NAMALWA (cell line): ENCODE measurements around the gene RPS6KB1.
"Not testable (repeated sequence)": the region's sequence is repeated elsewhere in the genome, so short reads cannot be mapped to it uniquely, and the experiment has no call there.

Experiments used
- DNase-seq: peaks from one replicate; pipeline ENCODE4 v3.0.0-alpha.2; 2015; ENCODE audit warnings: low spot score

The RPS6KB1 gene

DNA sequence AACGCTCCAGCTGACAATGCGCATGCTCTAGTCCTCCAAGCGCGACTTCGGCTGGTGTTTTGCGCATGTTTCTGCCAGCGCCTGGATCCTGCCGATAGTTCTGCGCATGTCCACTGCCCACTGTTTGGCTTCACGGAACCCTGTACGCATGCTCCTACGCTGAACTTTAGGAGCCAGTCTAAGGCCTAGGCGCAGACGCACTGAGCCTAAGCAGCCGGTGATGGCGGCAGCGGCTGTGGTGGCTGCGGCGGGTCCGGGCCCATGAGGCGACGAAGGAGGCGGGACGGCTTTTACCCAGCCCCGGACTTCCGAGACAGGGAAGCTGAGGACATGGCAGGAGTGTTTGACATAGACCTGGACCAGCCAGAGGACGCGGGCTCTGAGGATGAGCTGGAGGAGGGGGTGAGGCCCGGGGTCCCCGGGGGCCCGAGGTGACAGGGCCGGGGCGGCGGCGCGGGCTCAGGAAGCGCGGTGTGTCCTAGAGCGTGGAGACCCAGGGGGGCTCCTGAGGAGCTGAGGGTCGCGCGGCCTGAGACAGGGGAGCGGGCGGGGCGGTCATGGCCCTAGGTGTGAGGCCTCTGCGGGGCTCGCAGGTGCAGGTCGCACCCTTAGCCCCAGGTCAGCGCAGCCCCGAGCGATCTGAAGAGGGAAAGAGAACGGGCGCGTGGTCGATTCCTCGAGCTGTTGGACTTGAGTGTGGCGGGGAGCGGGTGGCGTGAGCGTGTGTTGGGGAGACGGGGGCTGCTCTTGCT lies at the start of gene RPS6KB1, which contains the start of gene TUBD1:
TSS of gene RPS6KB1 (plus strand) at position 198 of the 752 bp plus-strand sequence. CDS start at position 262, 64 bp downstream.
TSS of gene TUBD1 (minus strand) at position 20 of the 752 bp plus-strand sequence. CDS start 1,941 bp downstream, outside the sequence.
- DNase-seq, result peak; percentile 99

GRCh38 chr17:59844884-59845594 lies 47.9 kb upstream of the RPS6KB1 start:
- no peak for DNase-seq

DNA sequence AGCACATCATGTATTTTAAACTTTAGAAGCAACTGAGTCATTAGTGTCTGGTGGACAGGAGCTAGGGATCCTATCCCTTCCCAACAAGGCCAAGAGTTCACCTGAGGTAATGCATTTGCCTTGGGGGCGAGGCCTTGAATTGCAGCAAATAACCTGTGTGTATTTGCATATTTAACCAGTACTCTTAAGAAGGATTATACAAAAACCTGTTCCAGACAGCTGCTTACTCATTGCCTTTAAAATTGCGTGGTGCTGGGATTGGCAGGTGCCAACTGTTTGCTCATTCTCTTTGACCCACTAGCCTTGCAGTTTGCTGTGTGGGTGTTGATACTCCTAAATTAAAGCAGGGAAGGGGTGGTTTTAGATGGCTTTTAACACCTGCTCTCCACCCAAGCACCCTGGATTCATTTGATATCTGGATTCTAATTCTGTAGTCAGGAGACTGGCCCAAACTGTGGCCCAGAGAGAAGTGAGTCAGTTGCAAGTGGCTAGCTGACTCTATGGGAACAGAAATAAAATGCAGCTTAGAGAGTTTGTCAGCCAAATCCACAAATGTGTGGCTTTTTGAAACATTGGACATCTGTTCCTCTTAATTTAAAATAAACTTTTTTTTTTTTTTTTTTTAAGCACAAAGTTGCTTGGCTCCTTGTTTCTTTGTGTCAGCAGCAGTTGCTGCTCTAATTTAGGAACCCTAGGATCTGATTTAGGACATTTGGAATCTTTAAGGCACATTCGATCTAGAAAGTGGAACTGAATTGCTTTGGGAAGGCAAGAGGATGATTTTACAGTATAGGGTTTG lies 47.1 kb upstream of the RPS6KB1 start:
- DNase-seq, result peak; percentile 82

DNA sequence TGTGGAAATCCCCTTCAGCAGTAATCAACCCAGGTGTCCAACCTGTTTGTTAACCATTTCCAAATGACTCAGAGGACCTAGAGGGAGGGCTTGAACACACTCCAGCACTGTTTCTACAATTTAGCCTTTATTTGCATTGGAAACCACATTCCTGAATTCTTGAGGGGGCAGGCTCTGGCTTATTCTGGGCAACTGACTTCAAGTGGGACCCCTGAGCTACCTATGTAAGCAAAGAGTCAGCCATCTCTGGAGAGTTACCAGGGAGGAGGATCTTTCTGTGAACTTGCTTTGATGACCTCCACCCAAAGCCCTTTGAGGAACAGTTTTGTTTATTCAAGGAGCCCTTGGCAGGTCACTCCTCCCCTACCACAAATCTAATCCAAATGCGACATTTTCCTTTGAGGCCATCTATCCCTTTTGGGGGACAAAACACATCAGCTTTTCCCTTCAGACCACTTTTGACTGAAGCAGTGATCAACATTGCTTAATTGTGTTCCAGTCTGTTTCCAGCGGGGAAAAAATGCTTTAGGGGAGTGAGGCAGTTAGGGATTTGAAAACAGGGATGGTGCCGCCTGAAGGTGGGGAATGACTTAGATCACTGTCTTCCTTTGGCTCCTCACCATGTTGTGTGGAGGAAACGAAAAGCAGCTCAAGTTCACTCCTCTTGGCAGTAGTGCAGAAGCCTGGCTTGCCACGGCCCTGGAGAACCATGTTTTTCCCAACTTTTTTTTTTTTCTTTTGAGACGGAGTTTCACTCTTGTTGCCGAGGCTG lies 46.3 kb upstream of the RPS6KB1 start:
- peak; percentile 88 for DNase-seq

GRCh38 chr17:59848385-59848668 lies 44.6 kb upstream of the RPS6KB1 start:
- no peak for DNase-seq

GRCh38 chr17:59848778-59849177 lies 44.1 kb upstream of the RPS6KB1 start:
- DNase-seq, result peak; percentile 72

DNA sequence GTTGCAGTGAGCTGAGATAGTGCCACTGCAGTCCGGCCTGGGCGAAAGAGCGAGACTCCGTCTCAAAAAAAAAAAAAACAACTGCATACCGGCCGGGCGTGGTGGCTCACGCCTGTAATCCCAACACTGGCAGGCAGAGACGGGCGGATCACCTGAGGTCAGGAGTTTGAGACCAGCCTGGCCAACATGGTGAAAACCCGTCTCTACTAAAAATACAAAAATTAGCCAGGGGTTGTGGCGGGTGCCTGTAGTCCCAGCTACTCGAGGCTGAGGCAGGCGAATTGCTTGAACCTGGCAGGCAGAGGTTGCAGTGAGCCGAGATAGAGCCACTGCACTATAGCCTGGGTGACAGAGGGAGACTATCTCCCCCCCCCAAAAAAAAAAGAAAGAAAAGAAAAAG lies 42.6 kb upstream of the RPS6KB1 start:
- DNase-seq, result not testable (repeated sequence)

DNA sequence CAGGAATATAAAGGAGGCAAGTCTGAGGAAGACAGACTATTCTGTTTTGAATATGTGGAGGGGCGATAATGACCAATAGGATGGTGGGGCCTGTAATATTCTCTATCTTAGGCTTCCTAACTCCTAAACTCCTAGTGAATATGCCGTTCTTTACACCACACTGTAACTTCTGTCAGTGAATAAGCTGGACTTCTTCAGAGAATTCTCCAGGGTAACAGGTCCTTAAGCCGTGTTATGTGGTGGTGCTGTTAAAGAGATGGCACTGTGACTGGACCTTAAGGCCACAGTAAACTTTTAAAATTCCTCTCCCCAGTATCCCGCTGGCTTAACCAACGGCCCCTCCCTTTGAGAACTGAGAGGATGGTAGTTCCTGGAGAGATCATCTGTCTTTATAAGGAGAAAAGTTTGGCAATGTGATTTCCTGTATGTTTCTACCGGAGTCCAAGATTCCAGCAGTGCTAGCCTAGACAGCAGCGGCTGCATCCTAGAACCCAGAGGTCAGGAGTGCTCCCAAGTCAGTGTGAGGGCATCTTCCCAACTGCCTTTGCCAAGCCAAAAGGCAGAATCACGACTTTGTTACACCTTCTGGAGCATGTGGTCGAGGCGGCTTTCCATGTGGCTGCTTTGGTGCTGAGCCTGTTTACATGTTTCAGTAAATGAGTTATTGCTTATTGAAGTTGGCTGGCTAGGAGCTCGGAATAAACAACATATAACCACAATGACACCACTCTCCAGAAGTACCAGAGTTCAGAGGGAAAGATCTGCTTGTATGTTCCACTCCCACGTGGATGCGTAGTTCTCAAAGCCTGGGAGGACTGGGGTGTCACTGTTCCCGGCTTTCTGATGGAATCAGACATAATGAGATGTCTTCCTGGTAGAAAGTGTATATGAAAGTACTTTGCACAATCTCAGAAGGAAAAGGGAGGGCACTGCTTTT lies 41.2 kb upstream of the RPS6KB1 start:
- DNase-seq, result no peak

DNA sequence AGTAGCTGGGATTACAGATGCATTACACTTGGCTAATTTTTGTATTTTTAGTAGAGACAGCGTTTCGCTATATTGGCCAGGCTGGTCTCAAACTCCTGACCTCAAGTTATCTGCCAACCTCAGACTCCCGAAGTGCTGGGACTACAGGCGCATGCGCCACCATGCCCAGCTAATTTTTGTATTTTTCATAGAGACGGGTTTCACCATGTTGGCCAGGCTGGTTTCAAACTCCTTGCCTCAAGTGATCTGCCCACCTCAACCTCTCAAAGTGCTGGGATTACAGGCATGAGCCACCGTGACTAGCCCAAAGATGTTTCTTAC lies 40.1 kb upstream of the RPS6KB1 start:
- not testable (repeated sequence) for DNase-seq

GRCh38 chr17:59853168-59853918 lies 39.6 kb upstream of the RPS6KB1 start:
- DNase-seq, result peak; percentile 96

DNA sequence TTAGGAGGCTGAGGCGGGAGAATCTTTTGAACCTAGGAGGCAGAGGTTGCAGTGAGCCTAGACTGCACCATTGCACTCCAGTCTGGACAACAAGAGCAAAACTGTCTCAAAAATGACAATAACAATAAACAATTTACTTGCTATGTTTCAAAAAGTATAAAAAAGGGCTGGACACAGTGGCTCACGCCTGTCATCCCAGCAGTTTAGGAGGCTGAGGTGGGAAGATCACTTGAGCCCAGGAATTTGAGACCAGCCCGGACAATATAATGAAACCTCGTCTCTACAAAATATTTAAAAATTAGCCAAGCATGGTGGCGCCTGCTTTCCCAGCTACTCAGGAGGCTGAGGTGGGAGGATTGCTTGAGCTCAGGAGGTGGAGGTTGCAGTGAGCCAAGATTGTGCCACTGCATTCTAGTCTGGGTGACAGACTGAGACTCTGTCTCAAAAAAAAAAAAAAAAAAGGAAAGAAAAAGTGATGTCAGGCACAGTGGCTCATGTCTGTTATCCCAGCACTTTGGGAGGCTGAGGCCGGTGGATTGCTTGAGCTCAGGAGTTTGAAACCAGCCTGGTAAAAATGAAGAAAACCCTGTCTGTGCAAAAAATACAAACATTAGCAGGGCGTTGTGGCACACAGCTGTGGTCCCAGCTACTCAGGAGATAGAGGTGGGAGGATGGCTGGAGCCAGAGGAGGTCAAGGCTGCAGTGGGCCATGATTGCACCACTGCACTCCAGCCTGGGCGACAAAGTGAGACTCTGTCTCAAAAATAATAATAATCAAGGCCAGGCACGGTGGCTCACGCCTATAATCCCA lies 38.8 kb upstream of the RPS6KB1 start:
- not testable (repeated sequence) for DNase-seq

GRCh38 chr17:59856859-59857794 lies 35.8 kb upstream of the RPS6KB1 start:
- DNase-seq, result no peak

GRCh38 chr17:59858167-59858816 lies 34.6 kb upstream of the RPS6KB1 start:
- DNase-seq, result no peak

GRCh38 chr17:59858932-59859331 lies 34.0 kb upstream of the RPS6KB1 start:
- DNase-seq, result no peak

- peak; percentile 74 for DNase-seq
These were observed 33.4 kb upstream of the RPS6KB1 start for GRCh38 chr17:59859444-59860025.

GRCh38 chr17:59863616-59864015 lies 29.3 kb upstream of the RPS6KB1 start:
- DNase-seq, result no peak

DNA sequence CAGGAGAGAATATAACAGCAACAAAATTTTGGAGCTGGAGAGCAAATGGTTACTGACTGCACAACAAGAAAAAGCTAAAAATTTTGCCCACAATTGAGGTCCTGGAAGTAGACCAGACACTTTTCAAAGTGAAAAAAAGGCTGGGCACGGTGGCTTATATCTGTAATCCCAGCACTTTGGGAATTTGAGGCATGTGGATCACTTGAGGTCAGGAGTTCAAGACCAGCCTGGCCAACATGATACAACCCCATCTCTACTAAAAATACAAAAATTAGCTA lies 23.0 kb upstream of the RPS6KB1 start:
- no peak for DNase-seq

DNA sequence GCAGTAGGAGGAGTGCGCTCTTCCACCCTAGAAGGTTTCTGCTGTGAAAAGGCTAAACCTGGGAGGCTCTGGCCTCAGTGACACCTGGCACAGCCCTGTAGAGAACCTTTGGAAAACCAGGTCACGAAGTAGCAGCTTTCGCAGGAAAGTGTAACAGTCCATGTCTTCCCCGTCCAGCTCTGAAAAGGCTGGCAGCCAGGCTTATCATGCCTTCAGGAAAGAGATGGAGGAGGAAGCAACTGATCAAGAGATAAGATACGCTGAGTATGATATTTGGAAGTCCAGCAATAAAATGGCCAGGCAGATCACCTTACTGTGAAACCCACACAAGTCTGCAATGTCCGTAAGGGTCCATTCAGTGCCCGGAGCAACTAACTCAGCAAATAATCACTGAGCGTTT lies 22.4 kb upstream of the RPS6KB1 start:
- no peak for DNase-seq
